Measurements from ENCODE around the gene PET117.

The PET117 gene

DNA sequence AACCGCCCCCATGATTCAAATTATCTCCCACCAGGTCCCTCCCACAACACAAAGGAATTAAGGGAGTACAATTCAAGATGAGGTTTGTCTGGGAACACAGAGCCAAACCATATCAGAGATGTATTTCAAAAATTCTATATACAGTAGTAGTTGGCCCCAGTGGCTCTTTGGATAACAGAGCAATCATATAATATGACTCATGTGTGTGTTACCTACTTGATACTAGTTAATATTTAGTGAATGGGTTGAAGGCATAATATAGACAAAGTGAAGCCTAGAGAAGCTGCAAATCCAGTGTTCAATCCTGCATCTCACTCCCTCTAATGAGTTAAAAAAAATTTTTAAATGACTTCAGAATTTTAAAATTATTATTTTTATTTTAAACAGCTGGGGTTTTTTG, 43.2 kb downstream of the PET117 start:
- Histone ChIP-seq H3K36me3 (ENCODE audit: control insufficient read depth, insufficient read depth, low read length) (peaks cover 23% of the 10 kb centered on the region), H3K4me3 (ENCODE audit: insufficient read depth, low read depth, low read length) (no peak overlapping the region), H3K27ac (ENCODE audit: insufficient read depth, low read depth, low read length, poor library complexity, severe bottlenecking) (no peak overlapping the region), H3K4me1 (ENCODE audit: control insufficient read depth, insufficient read depth, low read length) (no peaks in the 10 kb centered on the region), H3K27me3 (ENCODE audit: control insufficient read depth, insufficient read depth, low read length, poor library complexity, severe bottlenecking) (no peaks in the 10 kb centered on the region), H3K9me3 (ENCODE audit: control insufficient read depth, low read length) (peaks cover 5% of the 10 kb centered on the region)
- WGBS, 2 experiments = 0% methylated on average over 1 of the region's 1 CpG

DNA sequence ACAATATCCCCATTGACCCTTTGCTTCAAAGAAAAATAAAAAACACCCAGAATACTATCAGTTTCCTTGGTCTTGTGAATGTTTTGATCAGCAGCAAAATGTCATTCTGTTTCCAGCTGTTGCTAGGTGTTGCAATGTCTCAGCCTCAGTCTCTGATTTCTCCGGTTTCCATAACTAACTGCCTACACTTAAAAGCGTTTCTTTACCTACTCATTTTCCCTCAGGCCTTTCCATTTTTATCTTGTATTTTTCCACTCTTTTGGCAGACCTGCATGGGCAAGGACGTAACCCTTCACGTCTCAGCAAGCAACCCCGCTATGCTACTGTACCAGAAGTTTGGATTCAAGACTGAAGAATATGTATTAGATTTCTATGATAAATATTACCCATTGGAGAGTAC, 49.4 kb downstream of the PET117 start:
- no peaks in the 10 kb centered on the region for H3K9me3 ChIP-seq (ENCODE audit: control insufficient read depth, low read length)
- H3K4me1 ChIP-seq (ENCODE audit: control insufficient read depth, insufficient read depth, low read length) = no peaks in the 10 kb centered on the region
- no peak overlapping the region for H3K4me3 ChIP-seq (ENCODE audit: insufficient read depth, low read depth, low read length)
- no peaks in the 10 kb centered on the region for H3K27me3 ChIP-seq (ENCODE audit: control insufficient read depth, insufficient read depth, low read length, poor library complexity, severe bottlenecking)
- peaks cover 27% of the 10 kb centered on the region for H3K36me3 ChIP-seq (ENCODE audit: control insufficient read depth, insufficient read depth, low read length)
- 93 to 96% methylated on average over 5 of the region's 5 CpGs for WGBS, 2 experiments
- H3K27ac ChIP-seq (ENCODE audit: insufficient read depth, low read depth, low read length, poor library complexity, severe bottlenecking) = no peak overlapping the region

DNA sequence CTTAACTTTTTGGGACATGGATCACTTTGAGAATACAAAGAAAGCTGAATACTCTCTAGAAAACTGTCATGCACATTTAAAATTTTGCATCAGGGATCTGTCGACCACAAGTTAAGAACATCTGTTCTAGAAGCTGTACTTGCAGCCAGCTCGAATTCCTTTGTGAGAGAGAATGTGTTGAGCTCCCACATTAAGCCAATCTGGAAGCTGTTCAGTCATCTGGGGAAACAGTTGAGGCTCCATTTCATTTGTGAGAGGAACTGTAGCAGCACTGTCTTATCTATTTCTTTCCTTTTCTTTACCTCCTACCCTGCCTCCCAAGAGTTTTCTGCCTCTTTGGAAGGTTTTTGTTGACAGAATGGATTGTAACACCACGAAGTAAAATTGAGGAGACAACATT, 50.8 kb downstream of the PET117 start:
- Histone ChIP-seq H3K27ac (ENCODE audit: insufficient read depth, low read depth, low read length, poor library complexity, severe bottlenecking) (no peak overlapping the region), H3K36me3 (ENCODE audit: control insufficient read depth, insufficient read depth, low read length) (peaks cover 23% of the 10 kb centered on the region), H3K27me3 (ENCODE audit: control insufficient read depth, insufficient read depth, low read length, poor library complexity, severe bottlenecking) (no peaks in the 10 kb centered on the region), H3K4me1 (ENCODE audit: control insufficient read depth, insufficient read depth, low read length) (no peaks in the 10 kb centered on the region), H3K9me3 (ENCODE audit: control insufficient read depth, low read length) (no peaks in the 10 kb centered on the region), H3K4me3 (ENCODE audit: insufficient read depth, low read depth, low read length) (no peak overlapping the region)
- WGBS, 2 experiments = 88 to 97% methylated on average over 3 of the region's 3 CpGs

- 81 to 85% methylated on average over 3 of the region's 3 CpGs for WGBS, 2 experiments
- H3K27ac ChIP-seq (ENCODE audit: insufficient read depth, low read depth, low read length, poor library complexity, severe bottlenecking) = no peak overlapping the region
- H3K9me3 ChIP-seq (ENCODE audit: control insufficient read depth, low read length) = no peaks in the 10 kb centered on the region
- peaks cover 19% of the 10 kb centered on the region for H3K36me3 ChIP-seq (ENCODE audit: control insufficient read depth, insufficient read depth, low read length)
- H3K4me1 ChIP-seq (ENCODE audit: control insufficient read depth, insufficient read depth, low read length) = no peaks in the 10 kb centered on the region
- no peaks in the 10 kb centered on the region for H3K27me3 ChIP-seq (ENCODE audit: control insufficient read depth, insufficient read depth, low read length, poor library complexity, severe bottlenecking)
- no peak overlapping the region for H3K4me3 ChIP-seq (ENCODE audit: insufficient read depth, low read depth, low read length)
Observed at GRCh38 chr20:18190338-18191233, 52.9 kb downstream of the PET117 start.

DNA sequence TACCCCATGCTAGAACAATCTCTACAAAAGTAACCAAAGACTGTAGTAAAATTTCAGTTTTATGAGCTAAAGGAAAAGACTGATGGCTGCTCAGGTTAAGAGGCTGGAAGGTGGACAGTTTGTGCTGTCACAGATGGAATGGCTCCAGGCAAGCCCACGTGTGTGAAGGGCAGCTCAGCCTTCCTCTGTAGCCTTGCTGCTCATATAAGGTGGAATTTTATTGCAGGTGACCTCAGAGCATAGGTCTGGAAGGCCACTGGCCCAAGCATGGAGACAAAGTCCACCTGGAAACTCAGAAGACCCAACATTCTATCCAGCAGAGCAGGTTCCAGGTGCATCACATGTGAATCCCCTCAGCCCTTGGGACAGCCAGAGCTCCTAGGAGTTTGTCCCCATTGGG, 53.6 kb downstream of the PET117 start:
- Histone ChIP-seq H3K4me1 (ENCODE audit: control insufficient read depth, insufficient read depth, low read length) (no peaks in the 10 kb centered on the region), H3K9me3 (ENCODE audit: control insufficient read depth, low read length) (no peaks in the 10 kb centered on the region), H3K27me3 (ENCODE audit: control insufficient read depth, insufficient read depth, low read length, poor library complexity, severe bottlenecking) (no peaks in the 10 kb centered on the region), H3K27ac (ENCODE audit: insufficient read depth, low read depth, low read length, poor library complexity, severe bottlenecking) (no peak overlapping the region), H3K36me3 (ENCODE audit: control insufficient read depth, insufficient read depth, low read length) (peaks cover 13% of the 10 kb centered on the region), H3K4me3 (ENCODE audit: insufficient read depth, low read depth, low read length) (no peak overlapping the region)
- WGBS, 2 experiments = 95 to 100% methylated on average over 1 of the region's 1 CpG
